Kidney (tissue), 14 donors: ENCODE measurements around the gene XPR1. TPM values are rescaled to one million over a fixed set of nuclear protein-coding genes. Genes with fewer than 3 reads are reported as not detected.

ENCODE experiments used
- DNase-seq, 5 donors: peaks; one replicate each; pipeline ENCODE4 v3.0.0-alpha.2; 2013 to 2020
- FAIRE-seq: peaks from 2 replicates; lab custom pipeline; 2012; peaks lifted over from hg19 to GRCh38; lab: Jason Lieb, UNC
- H3K27ac ChIP-seq, 2 donors: one replicate each; pipeline ENCODE4 v1.7.0; 2013; ENCODE audit warnings: low read depth in 2 of 2, low read length in 2 of 2, inconsistent platforms in 1 of 2
- H3K27me3 ChIP-seq: one replicate; pipeline ENCODE4 v1.7.1; 2013; ENCODE audit warnings: low read length, inconsistent platforms; ENCODE audit not compliant: control insufficient read depth, insufficient read depth
- H3K36me3 ChIP-seq, 3 donors: one replicate each; pipeline versions ENCODE4 v1.7.0 to v1.7.1; 2013; ENCODE audit warnings: low read length in 3 of 3, control low read depth in 1 of 3, inconsistent platforms in 1 of 3; ENCODE audit not compliant: insufficient read depth in 3 of 3, control insufficient read depth in 2 of 3
- H3K4me1 ChIP-seq, 3 donors: one replicate each; pipeline versions ENCODE4 v1.7.0 to v1.7.1; 2013; ENCODE audit warnings: low read length in 3 of 3, inconsistent platforms in 1 of 3, low read depth in 1 of 3; ENCODE audit not compliant: control insufficient read depth in 2 of 3, insufficient read depth in 2 of 3
- H3K4me3 ChIP-seq, 3 donors: one replicate each; pipeline versions ENCODE4 v1.7.0 to v1.8.1; 2013; ENCODE audit warnings: low read length in 3 of 3, control low read depth in 1 of 3, inconsistent platforms in 1 of 3
- H3K9ac ChIP-seq, 3 donors: one replicate each; pipeline versions ENCODE4 v1.7.0 to v1.7.1; 2013; ENCODE audit warnings: low read length in 3 of 3, control low read depth in 1 of 3, inconsistent platforms in 1 of 3
- H3K9me3 ChIP-seq, 3 donors: one replicate each; pipeline versions ENCODE4 v1.7.0 to v1.7.1; 2013; ENCODE audit warnings: low read length in 3 of 3, control low read depth in 1 of 3, inconsistent platforms in 1 of 3; ENCODE audit not compliant: control insufficient read depth in 2 of 3, insufficient read depth in 1 of 3
- CTCF ChIP-seq: IDR thresholded peaks from 3 replicates; pipeline ENCODE4 v1.5.1; 2012; ENCODE audit warnings: mild to moderate bottlenecking, moderate library complexity, borderline replicate concordance; ENCODE audit not compliant: insufficient read depth; ENCODE audit errors: extremely low read depth
- intact Hi-C: fragments of 100-400 bp; cut with DNase I; formaldehyde crosslinking; loops from one replicate; pipeline ENCODE4 v1.11.1; 2022
- polyA plus RNA-seq: library from polyadenylated mRNA; stranded (reverse); fragments of 350-450 nt; fragmentation: Illumina TruSeq; extraction: RNeasy Lipid Tissue Mini Kit (QIAGEN cat#74804); gene quantifications from one replicate; pipeline ENCODE4 v1.2.3, GENCODE V29; 2014; ENCODE audit warnings: low read depth, low replicate concordance; ENCODE audit not compliant: insufficient read depth
- total RNA-seq: library from RNA; stranded (reverse); fragmentation: NEBNext Ultra II Directional; extraction: Animal tissue kit (Norgen Biotek cat#: 25700); gene quantifications from one replicate; pipeline ENCODE4 v1.2.1, GENCODE V29; 2021
- donor health status: control.
- donor health status: control.
- donor health status: control.
- donor health status: control.
- donor health status: control.
- donor health status: DM: yes; HTN: yes; CAD: no.
- donor health status: Normal renal cell carcinoma (clear cell type).

Gene XPR1
- total and polyA plus RNA-seq, 2 donors from 2014 or later: 10.9 to 33.5 TPM

DNA sequence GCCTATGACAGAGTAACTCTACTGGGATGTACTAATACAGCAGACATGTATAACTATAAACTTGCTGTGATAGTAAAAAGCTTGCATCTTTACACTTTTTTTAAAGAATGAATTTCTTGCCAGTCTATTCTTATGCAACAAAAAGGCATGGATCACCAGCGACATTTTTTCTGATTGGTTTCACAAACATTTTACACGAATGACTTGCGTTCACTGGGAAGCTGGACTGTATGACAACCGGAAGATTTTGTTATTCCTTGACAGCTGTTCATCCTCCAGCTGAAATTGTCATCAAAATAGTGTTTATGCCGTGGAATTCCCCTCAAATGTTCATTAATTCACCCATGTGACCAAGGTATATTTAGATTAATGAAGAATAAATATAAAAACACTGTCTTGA lies 131.0 kb downstream of the XPR1 start:
- no peak for FAIRE-seq
- DNase-seq: no peak
- Histone ChIP-seq H3K27me3 (no peaks in the 10 kb centered on the region), H3K4me1 (no peaks in the 10 kb centered on the region), H3K9me3 (no peaks in the 10 kb centered on the region), H3K9ac (no peak overlapping the region), H3K27ac (no peak overlapping the region), H3K4me3 (no peak overlapping the region), H3K36me3 (no peaks in the 10 kb centered on the region)
- intact Hi-C loops: no loop called here
- no peak for TF ChIP-seq CTCF

GRCh38 chr1:180765151-180765550 lies 133.3 kb downstream of the XPR1 start:
- FAIRE-seq: no peak
- TF ChIP-seq CTCF: no peak
- H3K4me3 ChIP-seq: no peak overlapping the region
- H3K9me3 ChIP-seq: no peaks in the 10 kb centered on the region
- intact Hi-C loops: no loop called here
- no peaks in the 10 kb centered on the region for H3K27me3 ChIP-seq
- no peak overlapping the region for H3K9ac ChIP-seq
- no peaks in the 10 kb centered on the region for H3K4me1 ChIP-seq
- H3K36me3 ChIP-seq: no peaks in the 10 kb centered on the region
- no peak for DNase-seq
- no peak overlapping the region for H3K27ac ChIP-seq

- no peaks in the 10 kb centered on the region for H3K9me3 ChIP-seq
- no peaks in the 10 kb centered on the region for H3K4me1 ChIP-seq
- H3K9ac ChIP-seq: no peak overlapping the region
- H3K4me3 ChIP-seq: no peak overlapping the region
- H3K36me3 ChIP-seq: no peaks in the 10 kb centered on the region
- intact Hi-C loops: no loop called here
- no peak for FAIRE-seq
- H3K27ac ChIP-seq: no peak overlapping the region
- no peaks in the 10 kb centered on the region for H3K27me3 ChIP-seq
- DNase-seq: no peak
- no peak for TF ChIP-seq CTCF
Measured at GRCh38 chr1:180769889-180770288, 138.1 kb downstream of the XPR1 start.

DNA sequence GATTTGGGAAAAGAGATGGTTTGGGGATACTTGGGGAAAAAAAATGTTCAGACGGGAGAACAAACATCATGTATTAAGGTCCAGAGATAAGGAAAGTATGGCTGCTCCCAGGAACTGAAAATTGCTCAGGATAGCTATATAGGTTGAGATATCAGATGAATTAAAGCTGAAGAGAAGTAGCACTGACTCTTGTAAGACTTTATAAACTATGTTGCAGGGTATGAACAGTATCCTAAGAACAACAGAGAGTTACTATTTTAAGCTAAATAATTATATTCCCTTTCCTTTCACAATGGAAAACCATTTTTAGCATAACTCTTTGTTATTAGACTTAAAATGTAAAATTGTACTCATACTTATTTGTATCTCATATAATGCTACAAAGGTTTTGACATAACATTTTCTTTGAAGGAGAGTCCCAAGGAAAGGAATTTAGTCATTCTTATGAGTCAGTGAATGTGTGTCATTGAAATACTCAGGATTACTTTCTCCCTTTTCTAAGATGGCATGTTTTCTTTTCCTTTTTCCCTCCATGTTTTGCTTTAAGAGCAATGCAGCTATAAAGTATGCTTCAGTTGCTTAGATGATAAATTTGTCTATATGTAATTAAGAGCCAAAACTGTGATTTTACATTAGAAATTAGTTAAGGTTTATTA lies 141.5 kb downstream of the XPR1 start:
- Histone ChIP-seq H3K27ac (no peak overlapping the region), H3K9ac (no peak overlapping the region), H3K27me3 (no peaks in the 10 kb centered on the region), H3K4me3 (no peak overlapping the region), H3K9me3 (no peaks in the 10 kb centered on the region), H3K4me1 (no peaks in the 10 kb centered on the region), H3K36me3 (no peaks in the 10 kb centered on the region)
- intact Hi-C loops: no loop called here
- FAIRE-seq (no peak), DNase-seq (no peak)
- no peak for TF ChIP-seq CTCF
